Non-pigmented ciliary epithelial cell (primary cell): Measurements from ENCODE around the gene B4GALT5.
"Not testable (repeated sequence)": the region's sequence is repeated elsewhere in the genome, so short reads cannot be mapped to it uniquely, and the experiment has no call there.

ENCODE experiments used
- DNase-seq: peaks from one replicate; pipeline ENCODE4 v3.0.0-alpha.2; 2010; ENCODE audit warnings: low read depth

B4GALT5 gene

GRCh38 chr20:49679634-49680033 is 34.0 kb downstream of the B4GALT5 start:
- DNase-seq: no peak

GRCh38 chr20:49677777-49678758 is 35.6 kb downstream of the B4GALT5 start:
- DNase-seq: no peak

- DNase-seq: peak; percentile 38
Observed at GRCh38 chr20:49676581-49677291, 36.9 kb downstream of the B4GALT5 start.

- no peak for DNase-seq
Observed at GRCh38 chr20:49675368-49676151, 38.1 kb downstream of the B4GALT5 start.

GRCh38 chr20:49674383-49675352 is 39.0 kb downstream of the B4GALT5 start:
- DNase-seq: no peak

DNA sequence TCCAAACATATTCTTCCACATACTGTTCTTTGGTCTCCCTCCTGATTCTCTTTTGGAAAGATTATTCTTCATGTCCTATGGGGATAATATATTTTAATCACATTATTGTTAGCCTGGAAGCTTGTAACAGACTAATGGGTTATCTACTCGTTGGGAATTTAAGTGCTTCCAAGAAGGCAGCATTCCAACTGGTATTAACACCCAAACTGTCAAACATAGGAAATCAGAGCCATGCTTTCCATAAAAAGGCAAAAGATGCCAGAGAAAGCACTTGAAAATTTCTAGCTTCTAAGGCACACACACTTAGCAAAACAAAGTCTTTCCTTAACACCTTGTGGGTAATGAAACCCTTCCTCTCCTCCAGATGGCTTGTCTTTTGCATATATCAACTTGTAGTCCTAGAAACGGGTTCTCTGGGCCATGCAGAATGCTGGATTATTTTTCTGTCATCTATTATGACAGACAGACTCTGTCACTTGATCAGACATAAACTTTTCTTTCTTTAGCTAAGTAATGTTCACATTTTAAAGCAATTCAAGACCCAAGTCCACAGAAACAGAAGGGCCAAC is 41.5 kb downstream of the B4GALT5 start:
- DNase-seq: no peak

DNA sequence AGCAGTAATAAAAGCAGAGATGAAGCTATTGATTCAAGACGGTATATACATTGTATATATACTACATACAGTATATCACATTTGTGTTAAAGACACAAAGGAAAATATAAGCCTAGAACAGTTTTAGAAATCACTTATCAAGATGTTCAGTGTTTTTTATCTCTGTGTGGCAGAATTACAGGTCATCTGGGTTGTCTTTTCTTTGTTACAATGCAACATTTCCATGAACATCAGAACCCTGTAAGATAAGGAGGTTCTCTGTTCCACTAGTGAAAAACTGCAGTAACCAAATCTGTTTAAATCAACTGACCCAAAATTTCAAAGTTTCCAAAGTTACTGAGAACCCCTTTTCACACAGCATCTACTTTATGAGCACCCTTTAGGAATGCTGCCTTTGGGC is 42.2 kb downstream of the B4GALT5 start:
- DNase-seq: no peak

DNA sequence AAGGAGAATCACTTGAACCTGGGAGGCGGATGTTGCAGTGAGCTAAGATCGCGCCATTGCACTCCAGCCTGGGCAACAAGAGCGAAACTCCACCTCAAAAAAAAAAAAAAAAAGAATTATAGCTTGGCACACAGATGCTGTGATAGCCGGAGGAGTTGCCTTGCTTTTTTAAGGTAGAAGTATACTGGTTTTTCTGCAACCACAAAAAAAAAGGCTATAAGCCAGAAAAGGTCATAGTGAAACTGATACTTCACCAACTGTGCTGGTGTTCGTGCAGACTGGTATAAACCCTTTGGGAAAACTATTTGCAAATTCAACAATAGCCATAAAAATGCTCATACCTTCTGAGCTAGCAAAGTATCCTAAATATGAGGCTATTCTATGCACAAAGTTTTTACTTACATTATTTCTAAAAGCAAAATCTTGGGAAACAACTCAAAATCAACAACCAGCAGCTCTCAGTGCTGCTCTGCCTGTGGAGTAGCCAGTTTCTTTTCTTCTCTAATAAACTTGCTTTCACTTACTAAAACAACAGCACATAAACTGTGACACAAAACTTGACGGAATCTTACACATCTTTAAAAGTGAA is 44.0 kb downstream of the B4GALT5 start:
- no peak for DNase-seq

- DNase-seq: not testable (repeated sequence)
Observed at GRCh38 chr20:49668878-49669195, 44.8 kb downstream of the B4GALT5 start.

- no peak for DNase-seq
Observed at GRCh38 chr20:49668181-49668877, 45.3 kb downstream of the B4GALT5 start.

DNA sequence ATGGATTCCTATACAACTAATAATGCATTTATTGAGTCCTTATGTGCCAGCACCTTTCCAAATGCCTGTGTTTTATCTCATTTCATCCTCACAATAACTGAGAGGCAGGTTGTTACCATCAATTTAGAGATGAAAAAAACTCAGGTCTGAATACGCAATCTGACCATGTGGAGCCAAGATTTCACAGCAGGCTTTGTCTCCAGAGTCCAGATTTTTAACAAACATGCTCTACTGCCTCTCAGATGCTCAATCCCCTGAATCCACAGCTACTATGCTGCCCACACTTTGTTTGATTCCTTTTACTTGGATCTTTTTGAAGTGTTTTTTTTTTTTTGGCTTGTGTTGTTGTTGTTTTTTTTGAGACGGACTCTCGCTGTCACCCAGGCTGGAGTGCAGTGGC is 46.8 kb downstream of the B4GALT5 start:
- DNase-seq: no peak

GRCh38 chr20:49665796-49666195 is 47.9 kb downstream of the B4GALT5 start:
- no peak for DNase-seq

DNA sequence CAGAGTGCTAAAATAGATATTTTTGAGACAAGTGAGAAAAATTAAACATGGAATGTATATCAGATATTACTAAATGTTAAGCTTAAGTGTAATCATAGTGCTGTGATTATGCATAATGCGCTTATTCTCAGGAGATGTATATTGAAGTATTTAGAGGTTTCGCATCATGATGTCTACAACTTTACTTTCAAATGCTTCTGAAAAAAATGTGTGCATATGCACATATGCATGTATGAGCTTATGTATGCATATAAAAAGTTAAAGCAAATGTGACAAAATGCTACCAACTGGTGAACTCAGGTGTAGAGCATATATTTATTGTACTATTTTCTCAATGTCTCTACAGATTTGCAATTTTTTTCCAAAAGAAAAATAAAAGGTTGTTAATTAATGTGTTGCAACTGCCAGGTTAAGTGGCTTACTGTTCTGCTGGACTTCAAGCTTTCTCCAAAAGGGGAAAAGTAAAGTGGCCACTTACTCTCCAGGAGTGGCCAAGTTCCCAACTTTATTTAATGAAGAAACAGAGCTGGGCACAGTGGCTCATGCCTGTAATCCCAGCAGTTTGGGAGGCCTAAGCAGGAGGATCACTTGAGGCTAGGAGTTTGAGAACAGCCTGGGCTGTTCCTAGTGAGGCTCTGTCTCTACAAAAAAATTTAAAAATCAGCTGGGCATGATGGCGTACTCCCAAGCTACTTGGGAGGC is 48.9 kb downstream of the B4GALT5 start:
- DNase-seq: no peak

- no peak for DNase-seq
Observed at GRCh38 chr20:49663112-49663511, 50.6 kb downstream of the B4GALT5 start.

- DNase-seq: no peak
Observed at GRCh38 chr20:49661560-49662329, 51.9 kb downstream of the B4GALT5 start.

DNA sequence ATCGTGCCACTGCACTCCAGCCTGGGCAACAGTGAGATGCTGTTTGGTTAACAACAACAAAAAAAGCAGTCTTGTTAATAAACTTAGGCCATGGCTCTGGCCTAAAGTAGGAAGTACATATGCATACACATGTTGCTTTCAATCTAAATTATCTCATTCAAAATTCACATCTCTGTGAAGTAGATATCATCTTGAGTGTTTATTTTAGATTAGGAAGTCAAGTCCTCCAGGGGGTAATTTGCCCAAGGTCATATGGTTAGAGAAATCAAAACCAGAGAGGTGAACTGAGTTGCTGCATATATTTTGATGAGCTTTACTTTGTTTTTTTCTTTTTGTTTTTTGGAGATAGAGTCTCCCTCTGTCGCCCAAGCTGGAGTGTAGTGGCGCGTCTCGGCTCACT is 52.8 kb downstream of the B4GALT5 start:
- DNase-seq: no peak

GRCh38 chr20:49659056-49659455 is 54.6 kb downstream of the B4GALT5 start:
- no peak for DNase-seq

DNA sequence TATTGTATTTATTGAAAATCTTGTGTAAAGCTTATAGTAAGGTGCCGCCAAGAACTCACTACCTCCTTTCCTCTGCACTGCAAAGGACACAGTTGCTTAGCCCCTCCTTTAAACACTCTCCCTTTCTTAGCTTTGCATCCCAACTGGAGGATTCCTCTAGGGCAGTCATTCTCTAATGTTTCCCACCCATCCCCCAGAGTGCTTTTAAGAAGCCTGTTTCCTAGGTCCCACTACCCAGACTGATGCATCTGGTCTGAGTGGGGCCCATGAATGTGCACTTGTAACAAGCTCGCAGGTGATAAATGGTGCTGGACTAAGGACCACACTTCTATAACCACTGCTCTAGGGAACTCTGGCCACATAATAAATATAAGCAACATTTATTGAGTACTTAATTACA is 55.2 kb downstream of the B4GALT5 start:
- DNase-seq: no peak
